Naive thymus-derived CD4-positive, alpha-beta T cell (primary cell): ENCODE results near the gene SUGCT. TPM values are rescaled to one million over a fixed set of nuclear protein-coding genes. Genes with fewer than 3 reads are reported as not detected.

Experiments used
- ATAC-seq: fragments of 150-1000 bp; cut with Tn5 transposase; 2 replicates; pipeline ENCODE4 v1.10.0; 2021; ENCODE audit warnings: mild to moderate bottlenecking, moderate library complexity
- CTCF ChIA-PET: fragments of 350-600 bp; sonication (Branson Sonifier 250); formaldehyde crosslinking; loops from one replicate; lab custom pipeline; 2021; ENCODE audit warnings: antibody characterized with exemption; lab: Charles Lee
- POLR2A ChIA-PET: fragments of 350-600 bp; sonication (Branson Sonifier 250); formaldehyde crosslinking; loops from one replicate; lab custom pipeline; 2021; ENCODE audit warnings: antibody characterized with exemption, inconsistent platforms; lab: Charles Lee
- DNase-seq, 9 donors: peaks; one replicate each; pipeline versions ENCODE4 v3.0.0 to v3.0.0-alpha.2; 2020 to 2022; ENCODE audit warnings: mixed read lengths in 1 of 9
- H3K27ac ChIP-seq: one replicate; pipeline ENCODE4 v1.7.0; 2013; ENCODE audit warnings: mild to moderate bottlenecking, low read depth, low read length, moderate library complexity
- H3K27me3 ChIP-seq, 2 donors: one replicate each; pipeline ENCODE4 v1.7.0; 2013; ENCODE audit warnings: low read length in 2 of 2, mild to moderate bottlenecking in 2 of 2, moderate library complexity in 2 of 2; ENCODE audit not compliant: control insufficient read depth in 2 of 2, insufficient read depth in 2 of 2
- H3K36me3 ChIP-seq, 3 experiments: 1 replicate in 2 of 3; 2 replicates in 1 of 3; pipeline ENCODE4 v1.7.0; 2013; ENCODE audit warnings: low read length in 3 of 3, mild to moderate bottlenecking in 3 of 3, moderate library complexity in 1 of 3; ENCODE audit not compliant: insufficient read depth in 3 of 3, control insufficient read depth in 2 of 3
- H3K4me1 ChIP-seq, 2 donors: one replicate each; pipeline ENCODE4 v1.7.0; 2013; ENCODE audit warnings: low read length in 2 of 2, mild to moderate bottlenecking in 2 of 2, moderate library complexity in 1 of 2; ENCODE audit not compliant: control insufficient read depth in 2 of 2, insufficient read depth in 2 of 2
- H3K4me3 ChIP-seq: 2 replicates; pipeline ENCODE4 v1.7.0; 2013; ENCODE audit warnings: mild to moderate bottlenecking, low read length
- H3K9me3 ChIP-seq, 3 experiments: 1 replicate in 2 of 3; 2 replicates in 1 of 3; pipeline ENCODE4 v1.7.0; 2013; ENCODE audit warnings: low read length in 3 of 3; ENCODE audit not compliant: control insufficient read depth in 2 of 3
- H3K27ac Mint-ChIP-seq, 9 donors: one replicate each; pipeline ENCODE4 v1.8.0; 2020 to 2022; ENCODE audit warnings: mixed read lengths in 9 of 9, mild to moderate bottlenecking in 8 of 9, moderate library complexity in 5 of 9, inconsistent platforms in 2 of 9
- H3K27me3 Mint-ChIP-seq, 5 donors: one replicate each; pipeline ENCODE4 v1.8.0; 2021 to 2022; ENCODE audit warnings: mixed read lengths in 5 of 5, mild to moderate bottlenecking in 1 of 5
- H3K36me3 Mint-ChIP-seq, 5 donors: one replicate each; pipeline ENCODE4 v1.8.0; 2020 to 2022; ENCODE audit warnings: mixed read lengths in 5 of 5, mild to moderate bottlenecking in 3 of 5, inconsistent platforms in 1 of 5
- H3K4me1 Mint-ChIP-seq, 7 donors: one replicate each; pipeline ENCODE4 v1.8.0; 2020 to 2022; ENCODE audit warnings: mixed read lengths in 7 of 7, mild to moderate bottlenecking in 3 of 7, inconsistent platforms in 1 of 7
- H3K4me3 Mint-ChIP-seq, 10 donors: one replicate each; pipeline ENCODE4 v1.8.0; 2020 to 2022; ENCODE audit warnings: mild to moderate bottlenecking in 10 of 10, mixed read lengths in 10 of 10, moderate library complexity in 6 of 10, inconsistent platforms in 2 of 10
- H3K9me3 Mint-ChIP-seq, 11 donors: one replicate each; pipeline ENCODE4 v1.8.0; 2020 to 2022; ENCODE audit warnings: mixed read lengths in 11 of 11, mild to moderate bottlenecking in 4 of 11, inconsistent platforms in 1 of 11, moderate library complexity in 1 of 11
- intact Hi-C, 2 donors: fragments of 100-400 bp; cut with micrococcal nuclease; formaldehyde crosslinking; loops; one replicate each; pipeline ENCODE4 v1.15.1; 2023
- polyA plus RNA-seq, 2 donors: library from polyadenylated mRNA; unstranded; fragments of 300-500 nt; fragmentation: Illumina TruSeq; gene quantifications; one replicate each; pipeline ENCODE4 v1.2.3, GENCODE V29; 2021
- total RNA-seq, 6 experiments: library from RNA in 5 of 6; stranded (reverse) in 5 of 6; gene quantifications; 1 replicate in 5 of 6; 2 replicates in 1 of 6; pipeline ENCODE4 v1.2.3 and lab custom pipeline; 2021 to 2026

SUGCT gene
- total and polyA plus RNA-seq, 7 experiments from 2014 or later: 0.95 to 2.7 (median 2.2) TPM; not detected in 1

- H3K36me3 Mint-ChIP-seq: peaks cover 0 to 12% (median 4%) of the 10 kb centered on the region in 5 donors
- ATAC-seq (no peak), DNase-seq (no peak)
- intact Hi-C loops: no loop called here
- Histone ChIP-seq H3K4me3 (no peak overlapping the region), H3K4me1 (no peaks in the 10 kb centered on the region), H3K9me3 (no peaks in the 10 kb centered on the region), H3K36me3 (no peaks in the 10 kb centered on the region), H3K27me3 (no peaks in the 10 kb centered on the region), H3K27ac (no peak overlapping the region)
- peaks cover 0 to 1% (median 0%) of the 10 kb centered on the region in 11 donors for H3K9me3 Mint-ChIP-seq
- no peaks in the 10 kb centered on the region for H3K4me1 Mint-ChIP-seq
- ChIA-PET CTCF (no interaction called here), POLR2A (no interaction called here)
- H3K27me3 Mint-ChIP-seq: no peaks in the 10 kb centered on the region
- no peak overlapping the region for H3K4me3 Mint-ChIP-seq
- no peak overlapping the region for H3K27ac Mint-ChIP-seq
Observed at GRCh38 chr7:40186586-40186985, 51.8 kb downstream of the SUGCT start.

- ChIA-PET CTCF (no interaction called here), POLR2A (no interaction called here)
- DNase-seq (no peak), ATAC-seq (no peak)
- no peaks in the 10 kb centered on the region for H3K9me3 ChIP-seq
- Mint-ChIP-seq H3K4me3 (no peak overlapping the region), H3K27me3 (no peaks in the 10 kb centered on the region), H3K36me3 (peaks cover 0 to 5% (median 0%) of the 10 kb centered on the region in 5 donors), H3K9me3 (no peaks in the 10 kb centered on the region), H3K27ac (no peak overlapping the region), H3K4me1 (no peaks in the 10 kb centered on the region)
- no peak overlapping the region for H3K4me3 ChIP-seq
- intact Hi-C loops: no loop called here
- no peaks in the 10 kb centered on the region for H3K27me3 ChIP-seq
- H3K36me3 ChIP-seq: no peaks in the 10 kb centered on the region
- no peak overlapping the region for H3K27ac ChIP-seq
- no peaks in the 10 kb centered on the region for H3K4me1 ChIP-seq
Observed at GRCh38 chr7:40192036-40192435, 57.2 kb downstream of the SUGCT start.

GRCh38 chr7:40194745-40195144 lies 59.9 kb downstream of the SUGCT start:
- Histone ChIP-seq H3K27me3 (no peaks in the 10 kb centered on the region), H3K4me1 (no peaks in the 10 kb centered on the region), H3K36me3 (no peaks in the 10 kb centered on the region), H3K4me3 (no peak overlapping the region), H3K9me3 (no peaks in the 10 kb centered on the region), H3K27ac (no peak overlapping the region)
- intact Hi-C loops: no loop called here
- Mint-ChIP-seq H3K4me3 (no peak overlapping the region), H3K4me1 (no peaks in the 10 kb centered on the region), H3K27me3 (no peaks in the 10 kb centered on the region), H3K36me3 (peaks cover 0 to 8% (median 0%) of the 10 kb centered on the region in 5 donors), H3K9me3 (no peaks in the 10 kb centered on the region), H3K27ac (no peak overlapping the region)
- ChIA-PET CTCF (no interaction called here), POLR2A (no interaction called here)
- ATAC-seq (no peak), DNase-seq (no peak)

GRCh38 chr7:40197527-40197926 lies 62.7 kb downstream of the SUGCT start:
- no peaks in the 10 kb centered on the region for H3K27me3 ChIP-seq
- Mint-ChIP-seq H3K27ac (no peak overlapping the region), H3K9me3 (no peaks in the 10 kb centered on the region), H3K4me3 (no peak overlapping the region), H3K36me3 (peaks cover 0 to 12% (median 0%) of the 10 kb centered on the region in 5 donors), H3K4me1 (no peaks in the 10 kb centered on the region), H3K27me3 (peaks cover 0 to 4% (median 0%) of the 10 kb centered on the region in 5 donors)
- H3K27ac ChIP-seq: no peak overlapping the region
- POLR2A ChIA-PET: no interaction called here
- intact Hi-C loops: no loop called here
- CTCF ChIA-PET: no interaction called here
- no peaks in the 10 kb centered on the region for H3K9me3 ChIP-seq
- H3K36me3 ChIP-seq: no peaks in the 10 kb centered on the region
- DNase-seq (no peak), ATAC-seq (no peak)
- H3K4me1 ChIP-seq: no peaks in the 10 kb centered on the region
- no peak overlapping the region for H3K4me3 ChIP-seq

GRCh38 chr7:40199076-40199802 lies 64.4 kb downstream of the SUGCT start:
- Histone ChIP-seq H3K27ac (no peak overlapping the region), H3K27me3 (no peaks in the 10 kb centered on the region), H3K4me3 (no peak overlapping the region), H3K36me3 (no peaks in the 10 kb centered on the region), H3K9me3 (no peaks in the 10 kb centered on the region), H3K4me1 (no peaks in the 10 kb centered on the region)
- CTCF ChIA-PET: interaction anchor here (0.7 kb wide), 1 partner anchor 1122 kb away, joined by 6 read pairs; no protein-coding TSS in a partner anchor
- H3K4me3 Mint-ChIP-seq: no peak overlapping the region
- H3K27ac Mint-ChIP-seq: no peak overlapping the region
- POLR2A ChIA-PET: no interaction called here
- ATAC-seq (no peak), DNase-seq (no peak)
- no peaks in the 10 kb centered on the region for H3K9me3 Mint-ChIP-seq
- peaks cover 0 to 16% (median 0%) of the 10 kb centered on the region in 5 donors for H3K36me3 Mint-ChIP-seq
- intact Hi-C loops: no loop called here
- H3K27me3 Mint-ChIP-seq: peaks cover 0 to 4% (median 0%) of the 10 kb centered on the region in 5 donors
- no peaks in the 10 kb centered on the region for H3K4me1 Mint-ChIP-seq

- no peaks in the 10 kb centered on the region for H3K4me1 ChIP-seq
- no peaks in the 10 kb centered on the region for H3K9me3 Mint-ChIP-seq
- no peak overlapping the region for H3K27ac Mint-ChIP-seq
- no peak for DNase-seq
- H3K4me3 ChIP-seq: no peak overlapping the region
- ChIA-PET CTCF (no interaction called here), POLR2A (no interaction called here)
- ATAC-seq: no peak
- H3K36me3 ChIP-seq: no peaks in the 10 kb centered on the region
- no peak overlapping the region for H3K4me3 Mint-ChIP-seq
- no peaks in the 10 kb centered on the region for H3K27me3 ChIP-seq
- intact Hi-C loops: no loop called here
- peaks cover 0 to 4% (median 0%) of the 10 kb centered on the region in 5 donors for H3K27me3 Mint-ChIP-seq
- no peaks in the 10 kb centered on the region for H3K9me3 ChIP-seq
- H3K36me3 Mint-ChIP-seq: peaks cover 0 to 16% (median 0%) of the 10 kb centered on the region in 5 donors
- no peaks in the 10 kb centered on the region for H3K4me1 Mint-ChIP-seq
- no peak overlapping the region for H3K27ac ChIP-seq
Observed at GRCh38 chr7:40200791-40201190, 66.0 kb downstream of the SUGCT start.

GRCh38 chr7:40202851-40203250 lies 68.0 kb downstream of the SUGCT start:
- CTCF ChIA-PET: no interaction called here
- H3K9me3 ChIP-seq: no peaks in the 10 kb centered on the region
- no peak for ATAC-seq

More at GRCh38 chr7:40202851-40203250, 68.0 kb downstream of the SUGCT start:
- H3K4me3 ChIP-seq: no peak overlapping the region
- Mint-ChIP-seq H3K9me3 (peaks cover 0 to 1% (median 0%) of the 10 kb centered on the region in 11 donors), H3K36me3 (peaks cover 0 to 12% (median 0%) of the 10 kb centered on the region in 5 donors), H3K27me3 (peaks cover 0 to 4% (median 0%) of the 10 kb centered on the region in 5 donors), H3K4me3 (no peak overlapping the region), H3K27ac (no peak overlapping the region), H3K4me1 (no peaks in the 10 kb centered on the region)
- no peak for DNase-seq
- POLR2A ChIA-PET: no interaction called here
- no peaks in the 10 kb centered on the region for H3K36me3 ChIP-seq
- H3K4me1 ChIP-seq: no peaks in the 10 kb centered on the region
- intact Hi-C loops: no loop called here
- no peak overlapping the region for H3K27ac ChIP-seq
- H3K27me3 ChIP-seq: no peaks in the 10 kb centered on the region
